NCI-H69 (cell line): ENCODE measurements around the gene ZNF407.

ENCODE experiments used
- DNase-seq: peaks from one replicate; lab custom pipeline; 2025; lab: John Stamatoyannopoulos, UW

Gene ZNF407

GRCh38 chr18:74731097-74731496, 133.4 kb downstream of the ZNF407 start:
- no peak for DNase-seq

- no peak for DNase-seq
Measured at GRCh38 chr18:74732380-74732779, 134.7 kb downstream of the ZNF407 start.

- DNase-seq = no peak
Measured at GRCh38 chr18:74733598-74733997, 135.9 kb downstream of the ZNF407 start.

- DNase-seq = no peak
Measured at GRCh38 chr18:74734013-74734444, 136.4 kb downstream of the ZNF407 start.

- DNase-seq = no peak
Measured at GRCh38 chr18:74739926-74740325, 142.3 kb downstream of the ZNF407 start.

GRCh38 chr18:74742573-74743243, 145.0 kb downstream of the ZNF407 start:
- peak; percentile 92 for DNase-seq

GRCh38 chr18:74745633-74746403, 148.1 kb downstream of the ZNF407 start:
- no peak for DNase-seq

- peak; percentile 98 for DNase-seq
Measured at GRCh38 chr18:74748809-74749208, 151.1 kb downstream of the ZNF407 start.

GRCh38 chr18:74758995-74759394, 161.3 kb downstream of the ZNF407 start:
- DNase-seq = no peak

GRCh38 chr18:74760026-74760425, 162.4 kb downstream of the ZNF407 start:
- DNase-seq = no peak

GRCh38 chr18:74760436-74760835, 162.8 kb downstream of the ZNF407 start:
- no peak for DNase-seq

- no peak for DNase-seq
Measured at GRCh38 chr18:74766251-74766650, 168.6 kb downstream of the ZNF407 start.

- DNase-seq = no peak
Measured at GRCh38 chr18:74768096-74768495, 170.4 kb downstream of the ZNF407 start.

GRCh38 chr18:74773171-74773624, 175.5 kb downstream of the ZNF407 start:
- no peak for DNase-seq

GRCh38 chr18:74774486-74774885, 176.8 kb downstream of the ZNF407 start:
- DNase-seq = no peak

GRCh38 chr18:74775239-74775638, 177.6 kb downstream of the ZNF407 start:
- no peak for DNase-seq

GRCh38 chr18:74778191-74778847, 180.6 kb downstream of the ZNF407 start:
- peak; percentile 28 for DNase-seq

GRCh38 chr18:74784752-74785151, 187.1 kb downstream of the ZNF407 start:
- peak; percentile 94 for DNase-seq

GRCh38 chr18:74785632-74786031, 188.0 kb downstream of the ZNF407 start:
- no peak for DNase-seq

GRCh38 chr18:74788657-74789056, 191.0 kb downstream of the ZNF407 start:
- no peak for DNase-seq

GRCh38 chr18:74789078-74789477, 191.4 kb downstream of the ZNF407 start:
- no peak for DNase-seq

- peak; percentile 85 for DNase-seq
Measured at GRCh38 chr18:74790451-74790850, 192.8 kb downstream of the ZNF407 start.
